Ramos (cell line): ENCODE measurements around the gene NHLRC2.

Source experiments
- in situ Hi-C: fragments of 300-500 bp; cut with MboI; formaldehyde crosslinking; loops from one replicate; pipeline ENCODE4 v1.14.3; 2022; ENCODE audit warnings: low sequenced_read_pairs; ENCODE audit not compliant: unreplicated experiment

Gene NHLRC2

GRCh38 chr10:113858541-113858940 lies 4.1 kb downstream of the NHLRC2 start:
- in situ Hi-C loops: no loop called here

GRCh38 chr10:113859261-113859660 lies 4.8 kb downstream of the NHLRC2 start:
- in situ Hi-C loops: no loop called here

- in situ Hi-C loops: no loop called here
Measured at GRCh38 chr10:113865901-113866300, 11.4 kb downstream of the NHLRC2 start.

GRCh38 chr10:113866551-113867394 lies 12.3 kb downstream of the NHLRC2 start:
- in situ Hi-C loops: no loop called here

GRCh38 chr10:113867904-113868303 lies 13.4 kb downstream of the NHLRC2 start:
- in situ Hi-C loops: no loop called here

- in situ Hi-C loops: no loop called here
Measured at GRCh38 chr10:113869789-113870188, 15.3 kb downstream of the NHLRC2 start.

GRCh38 chr10:113872139-113873030 lies 17.9 kb downstream of the NHLRC2 start:
- in situ Hi-C loops: no loop called here

GRCh38 chr10:113875212-113875611 lies 20.8 kb downstream of the NHLRC2 start:
- in situ Hi-C loops: no loop called here

GRCh38 chr10:113876461-113876860 lies 22.0 kb downstream of the NHLRC2 start:
- in situ Hi-C loops: no loop called here

- in situ Hi-C loops: no loop called here
Measured at GRCh38 chr10:113879691-113880090, 25.2 kb downstream of the NHLRC2 start.

- in situ Hi-C loops: no loop called here
Measured at GRCh38 chr10:113880236-113880635, 25.8 kb downstream of the NHLRC2 start.

- in situ Hi-C loops: no loop called here
Measured at GRCh38 chr10:113882240-113882639, 27.8 kb downstream of the NHLRC2 start.

- in situ Hi-C loops: no loop called here
Measured at GRCh38 chr10:113889911-113890310, 35.5 kb downstream of the NHLRC2 start.

GRCh38 chr10:113890769-113891168 lies 36.3 kb downstream of the NHLRC2 start:
- in situ Hi-C loops: no loop called here

GRCh38 chr10:113891476-113891875 lies 37.0 kb downstream of the NHLRC2 start:
- in situ Hi-C loops: no loop called here

- in situ Hi-C loops: no loop called here
Measured at GRCh38 chr10:113893570-113893969, 39.1 kb downstream of the NHLRC2 start.

- in situ Hi-C loops: no loop called here
Measured at GRCh38 chr10:113894581-113894980, 40.1 kb downstream of the NHLRC2 start.

GRCh38 chr10:113895018-113895417 lies 40.6 kb downstream of the NHLRC2 start:
- in situ Hi-C loops: no loop called here

GRCh38 chr10:113897693-113898618 lies 43.5 kb downstream of the NHLRC2 start:
- in situ Hi-C loops: no loop called here

- in situ Hi-C loops: no loop called here
Measured at GRCh38 chr10:113899952-113900598, 45.6 kb downstream of the NHLRC2 start.
